Mucosa of gallbladder (tissue), 1 donor: Measurements from ENCODE around the gene FST. TPM values are rescaled to one million over a fixed set of nuclear protein-coding genes. Genes with fewer than 3 reads are reported as not detected.

Source experiments
- DNase-seq: peaks from one replicate; pipeline ENCODE4 v3.0.0-alpha.2; 2020; ENCODE audit warnings: low spot score
- total RNA-seq: library from RNA; stranded (reverse); gene quantifications from one replicate; pipeline ENCODE4 v1.2.1, GENCODE V29; 2021
- donor health status: DM: no; HTN: no; CAD: no.

The FST gene, protein sequence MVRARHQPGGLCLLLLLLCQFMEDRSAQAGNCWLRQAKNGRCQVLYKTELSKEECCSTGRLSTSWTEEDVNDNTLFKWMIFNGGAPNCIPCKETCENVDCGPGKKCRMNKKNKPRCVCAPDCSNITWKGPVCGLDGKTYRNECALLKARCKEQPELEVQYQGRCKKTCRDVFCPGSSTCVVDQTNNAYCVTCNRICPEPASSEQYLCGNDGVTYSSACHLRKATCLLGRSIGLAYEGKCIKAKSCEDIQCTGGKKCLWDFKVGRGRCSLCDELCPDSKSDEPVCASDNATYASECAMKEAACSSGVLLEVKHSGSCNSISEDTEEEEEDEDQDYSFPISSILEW
- 3.8 TPM for total RNA-seq

GRCh38 chr5:53480416-53481158 lies at the start of gene FST:
TSS of gene FST (plus strand) at chr5:53480629. CDS start at chr5:53480792, 163 bp downstream.
- no peak for DNase-seq

- no peak for DNase-seq
Measured at GRCh38 chr5:53431665-53432064, 48.8 kb upstream of the FST start.

DNA sequence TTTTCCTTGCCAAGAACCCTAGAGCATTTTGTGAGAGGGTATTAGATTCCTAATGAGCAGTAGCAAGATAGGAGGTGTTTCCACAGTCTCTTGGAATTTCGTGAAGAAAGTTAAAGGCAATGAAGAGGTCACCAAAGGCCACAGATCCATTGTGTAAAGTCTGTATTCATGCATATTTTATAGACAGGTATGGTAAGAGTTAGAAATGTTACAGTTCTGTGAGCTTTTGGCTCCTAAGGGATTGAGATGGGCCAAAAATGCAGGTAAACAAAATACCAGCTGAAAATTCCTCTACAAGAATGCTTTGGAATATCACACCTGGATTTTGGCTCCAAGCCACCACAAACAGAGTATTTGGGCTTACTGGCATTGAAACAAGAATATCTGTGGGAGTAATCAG lies 47.4 kb upstream of the FST start:
- DNase-seq = no peak

DNA sequence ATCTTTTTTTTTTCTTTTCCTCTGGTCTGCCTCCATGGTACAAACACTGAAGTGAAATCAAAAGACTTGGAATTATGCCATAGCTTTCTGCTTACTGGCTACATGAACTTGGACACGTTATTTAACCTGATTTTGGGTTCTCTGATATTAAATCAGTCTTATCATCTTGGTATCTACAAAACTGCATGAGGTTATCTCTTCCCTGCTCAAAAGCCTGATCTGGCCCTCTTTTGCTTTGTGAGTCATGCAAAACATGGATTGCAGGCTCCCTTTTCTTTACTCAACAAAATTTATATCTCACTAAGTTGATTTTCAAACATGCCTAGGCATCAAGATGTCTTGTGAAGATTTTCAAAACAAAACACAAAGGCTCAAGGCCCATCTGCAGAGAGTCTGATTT lies 45.9 kb upstream of the FST start:
- no peak for DNase-seq

DNA sequence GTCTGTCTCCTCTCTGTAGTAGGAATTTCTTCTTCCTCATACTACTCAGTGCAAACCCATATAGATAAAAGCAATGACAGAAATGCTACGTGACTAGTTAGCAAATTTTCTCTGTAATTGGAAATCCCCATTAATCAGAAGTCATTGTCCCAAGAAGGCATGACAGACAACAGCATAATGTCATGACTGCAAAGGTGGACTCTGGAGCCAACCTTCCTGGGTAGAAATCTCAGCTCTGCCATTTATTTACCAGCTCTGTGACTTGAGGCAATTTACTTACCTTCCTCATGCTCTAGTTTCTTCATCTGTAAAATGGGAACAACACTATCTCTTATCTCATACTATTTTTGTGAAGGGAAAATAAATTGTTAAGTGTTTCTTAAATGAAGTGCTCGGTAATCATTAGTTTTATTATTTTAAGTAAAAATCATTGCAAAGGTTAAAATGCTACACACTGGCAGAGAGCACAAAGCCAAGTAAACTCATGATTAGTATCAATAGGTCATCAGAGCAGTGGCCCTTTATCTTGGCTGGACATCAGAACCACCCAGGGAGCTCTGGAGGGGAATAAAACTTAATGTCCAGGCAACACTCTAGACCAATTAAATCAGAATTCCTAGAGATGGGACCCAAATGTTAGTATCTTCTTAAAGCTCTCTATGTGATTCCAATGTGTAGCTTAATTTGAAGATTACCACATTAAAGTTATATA lies 43.8 kb upstream of the FST start:
- no peak for DNase-seq

GRCh38 chr5:53438079-53438478 lies 42.4 kb upstream of the FST start:
- no peak for DNase-seq

GRCh38 chr5:53438486-53439472 lies 41.6 kb upstream of the FST start:
- no peak for DNase-seq

- DNase-seq = no peak
Measured at GRCh38 chr5:53442961-53443360, 37.5 kb upstream of the FST start.

DNA sequence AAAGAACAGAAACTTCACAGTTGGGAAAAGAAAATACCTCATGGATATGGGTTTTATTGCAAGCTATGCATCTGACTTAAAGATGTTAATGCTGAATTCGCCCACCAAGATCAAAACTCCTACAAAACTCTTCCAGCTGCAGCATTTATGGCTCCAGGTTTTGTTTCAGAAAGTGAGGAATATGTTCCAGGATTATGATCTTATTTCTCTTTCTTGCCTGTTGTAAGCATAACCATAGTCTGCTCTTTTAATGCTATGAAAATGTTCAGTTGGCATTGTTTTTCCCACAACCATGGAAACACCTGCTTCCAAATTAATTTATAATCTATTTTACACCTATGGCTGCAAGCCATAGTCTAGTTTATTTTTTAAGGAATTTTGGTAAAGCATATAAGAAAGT lies 34.9 kb upstream of the FST start:
- no peak for DNase-seq

GRCh38 chr5:53446908-53447307 lies 33.5 kb upstream of the FST start:
- no peak for DNase-seq

DNA sequence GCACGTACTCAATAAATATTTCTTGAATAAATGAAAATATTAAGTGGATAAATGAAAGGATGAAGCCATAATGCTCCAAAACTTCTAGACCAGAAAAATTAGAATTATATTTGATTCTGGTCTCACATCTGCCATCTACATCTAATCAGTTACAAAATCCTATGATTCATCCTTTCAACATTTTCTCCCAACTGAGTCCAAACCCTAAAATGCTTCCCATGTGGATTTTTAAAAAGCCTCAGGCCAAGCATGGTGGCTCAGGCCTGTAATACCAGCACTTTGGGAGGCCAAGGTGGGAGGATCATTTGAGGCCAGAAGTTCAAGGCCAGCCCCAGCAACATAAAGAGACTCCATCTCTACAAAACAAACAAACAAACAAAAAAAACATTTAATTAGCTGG lies 31.6 kb upstream of the FST start:
- no peak for DNase-seq

- DNase-seq = no peak
Measured at GRCh38 chr5:53453898-53454718, 26.3 kb upstream of the FST start.

GRCh38 chr5:53454719-53455000 lies 25.8 kb upstream of the FST start:
- DNase-seq = no peak

- no peak for DNase-seq
Measured at GRCh38 chr5:53456366-53456765, 24.1 kb upstream of the FST start.

- DNase-seq = no peak
Measured at GRCh38 chr5:53463909-53464621, 16.4 kb upstream of the FST start.

- no peak for DNase-seq
Measured at GRCh38 chr5:53464722-53465121, 15.7 kb upstream of the FST start.

DNA sequence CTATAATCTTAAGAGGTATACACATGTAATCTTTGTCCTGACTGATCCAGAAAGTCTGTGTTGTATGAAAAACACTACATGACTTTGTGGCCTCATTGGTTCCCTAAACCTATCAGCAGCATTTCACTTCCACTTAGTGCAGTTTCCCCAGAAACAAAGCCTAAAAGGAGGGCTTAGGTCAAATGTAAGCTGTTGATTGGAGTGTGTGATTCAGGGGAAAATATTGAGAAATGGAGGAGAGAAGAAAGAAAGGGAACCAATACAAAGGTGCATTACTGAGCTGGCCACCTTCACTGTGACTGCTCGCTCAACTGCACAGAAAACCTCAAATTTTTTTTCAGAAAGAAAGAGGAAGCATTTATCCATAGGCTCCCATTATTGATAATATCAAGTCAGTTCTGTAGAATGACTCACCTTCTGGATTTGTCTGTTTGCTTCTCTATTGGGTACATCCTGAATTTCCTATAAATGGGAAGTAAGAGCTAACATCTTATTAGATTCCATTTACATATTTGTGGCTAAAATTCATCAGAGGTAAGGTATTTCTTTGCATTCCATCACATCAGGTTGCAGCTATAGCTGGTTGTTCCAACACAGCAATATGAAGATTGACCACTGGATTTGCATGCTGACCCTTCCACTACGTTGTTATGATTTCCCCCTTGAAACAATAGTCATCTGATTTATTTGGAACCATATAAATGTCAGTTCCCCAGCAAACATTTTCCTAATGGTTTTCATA lies 10.3 kb upstream of the FST start:
- no peak for DNase-seq

GRCh38 chr5:53472279-53472678 lies 8.2 kb upstream of the FST start:
- no peak for DNase-seq

GRCh38 chr5:53472720-53473510 lies 7.5 kb upstream of the FST start:
- DNase-seq = no peak
